Mesendoderm (in vitro differentiated cells): Measurements from ENCODE around the gene RPS19.

Experiments
- small RNA-seq: library from polyadenylated mRNA; stranded (forward); fragments of <200 nt; extraction: miRNeasy Mini kit (QIAGEN cat#:217004); gene quantifications from one replicate; pipeline ENCODE3, GENCODE V24; 2013; ENCODE audit not compliant: insufficient read depth

RPS19 gene

Small RNA genes lying within 50 kb of the gene (small RNA-seq; reads per million reads assigned to genes)
- 1.3 reads per million for gene MIR6797
